ENCODE measurements around the gene NET1.

NET1 gene

DNA sequence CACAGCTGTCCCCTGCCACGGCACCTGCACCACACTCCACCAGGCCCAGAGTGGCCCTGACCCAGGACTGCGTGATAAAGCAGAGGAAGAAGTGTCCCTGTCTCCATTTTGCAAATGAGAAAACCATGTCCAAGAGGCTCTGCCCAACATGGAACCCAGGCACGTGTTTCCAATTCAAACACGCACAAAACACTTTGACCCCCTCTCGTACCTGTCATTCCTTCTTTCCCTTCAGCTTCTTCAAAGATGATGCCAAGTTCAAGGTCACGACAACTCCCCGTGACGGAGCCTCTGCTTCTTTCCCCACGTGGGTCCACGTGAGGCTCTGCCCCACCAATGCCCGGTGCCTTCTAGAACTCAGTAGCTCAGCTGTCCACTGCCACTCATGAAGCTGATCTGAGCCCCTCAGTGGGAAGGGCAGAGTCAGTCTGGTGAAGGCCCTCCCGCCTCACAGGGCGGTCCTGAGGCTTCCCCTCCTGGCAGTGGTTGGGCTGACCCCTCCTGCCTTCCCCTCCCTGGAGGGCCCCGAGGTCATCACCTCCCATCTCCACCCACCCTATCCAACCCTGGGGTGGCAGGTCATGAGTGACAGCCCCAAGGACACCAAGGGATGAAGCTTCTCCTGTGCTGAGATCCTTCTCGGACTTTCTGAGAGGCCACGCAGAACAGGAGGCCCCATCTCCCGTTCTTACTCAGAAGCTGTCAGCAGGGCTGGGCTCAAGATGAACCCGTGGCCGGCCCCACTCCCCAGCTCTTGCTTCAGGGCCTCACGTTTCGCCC, 68.0 kb downstream of the NET1 start:
- no peak for DNase-seq (ENCODE audit: low read depth in 2 of 2, low spot score in 1 of 2)

DNA sequence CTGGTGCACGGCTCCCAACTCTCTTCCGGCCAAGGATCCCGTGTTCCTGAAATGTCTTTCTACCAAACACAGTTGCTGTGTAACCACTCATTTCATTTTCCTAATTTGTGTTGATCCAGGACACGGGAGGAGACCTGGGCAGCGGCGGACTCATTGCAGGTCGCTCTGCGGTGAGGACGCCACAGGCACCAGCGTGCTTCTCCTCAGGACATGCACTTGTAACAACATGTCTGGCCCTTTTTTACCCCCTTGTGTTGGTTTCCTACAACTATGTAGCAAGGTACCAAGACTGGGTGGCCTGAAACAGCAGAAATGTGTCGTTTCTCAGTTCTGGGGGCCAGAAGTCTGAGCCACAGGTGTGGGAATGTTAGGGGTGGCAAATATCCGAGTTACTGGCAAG, 68.8 kb downstream of the NET1 start:
- no peak for DNase-seq (ENCODE audit: low read depth in 2 of 2, low spot score in 1 of 2)

DNA sequence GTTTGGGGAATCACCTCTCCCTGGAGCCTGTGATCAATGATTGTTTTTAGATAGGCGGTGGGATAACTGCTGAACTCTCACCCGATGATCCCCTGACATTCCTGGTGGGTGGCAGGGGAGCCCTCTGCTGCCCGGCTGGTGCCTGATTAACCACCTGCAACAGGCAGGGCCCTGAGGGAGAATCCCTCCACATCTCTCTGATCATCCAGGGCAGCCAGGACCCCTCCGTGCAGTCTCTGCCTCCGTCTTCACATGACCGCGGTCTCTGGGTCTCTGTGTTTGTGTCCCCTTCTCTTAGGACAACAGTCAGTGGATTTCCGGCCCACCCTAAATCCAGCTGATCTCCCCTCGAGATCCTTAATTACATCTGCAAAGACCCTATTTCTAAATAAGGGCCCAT, 69.7 kb downstream of the NET1 start:
- DNase-seq (ENCODE audit: low read depth in 2 of 2, low spot score in 1 of 2): no peak

DNA sequence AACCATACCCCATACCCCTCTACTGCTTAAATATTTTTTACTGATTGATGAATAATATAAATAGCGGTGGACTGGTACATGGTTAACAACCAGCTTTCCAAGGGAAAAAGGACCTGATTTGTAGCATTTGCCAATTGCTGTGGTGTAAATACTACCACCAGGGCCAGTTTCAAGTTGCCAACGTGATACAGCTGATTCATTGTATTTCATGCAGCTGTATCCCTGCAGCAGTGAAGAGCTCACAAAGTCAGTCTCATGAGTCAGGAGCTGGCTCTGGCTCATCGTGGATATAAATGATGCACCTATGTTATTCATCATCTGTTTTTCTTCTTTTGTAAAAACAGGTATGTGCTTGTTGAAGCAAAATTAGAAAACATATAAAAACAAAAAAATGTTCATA, 71.8 kb downstream of the NET1 start:
- DNase-seq (ENCODE audit: low read depth in 2 of 2, low spot score in 1 of 2): no peak

DNA sequence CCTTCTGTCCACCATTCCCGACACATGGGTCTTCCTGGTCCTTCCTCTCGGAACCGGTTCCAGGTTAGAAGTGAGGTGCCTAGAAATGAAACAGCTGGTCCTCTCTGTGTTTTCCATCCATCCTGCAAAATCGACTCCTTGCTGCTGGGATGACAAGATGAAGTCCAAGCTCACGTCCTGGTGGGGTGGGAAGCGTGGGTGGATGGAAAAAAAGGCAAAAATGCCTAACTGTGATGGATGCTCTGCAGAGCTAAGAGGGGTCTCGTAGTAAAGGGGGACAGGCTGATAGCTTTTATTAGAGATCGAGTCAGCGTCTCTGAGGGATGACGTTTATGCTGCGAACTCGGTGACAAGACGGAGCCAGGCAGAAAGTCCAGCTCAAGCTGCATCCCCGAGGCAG, 72.9 kb downstream of the NET1 start:
- no peak for DNase-seq (ENCODE audit: low read depth in 2 of 2, low spot score in 1 of 2)

DNA sequence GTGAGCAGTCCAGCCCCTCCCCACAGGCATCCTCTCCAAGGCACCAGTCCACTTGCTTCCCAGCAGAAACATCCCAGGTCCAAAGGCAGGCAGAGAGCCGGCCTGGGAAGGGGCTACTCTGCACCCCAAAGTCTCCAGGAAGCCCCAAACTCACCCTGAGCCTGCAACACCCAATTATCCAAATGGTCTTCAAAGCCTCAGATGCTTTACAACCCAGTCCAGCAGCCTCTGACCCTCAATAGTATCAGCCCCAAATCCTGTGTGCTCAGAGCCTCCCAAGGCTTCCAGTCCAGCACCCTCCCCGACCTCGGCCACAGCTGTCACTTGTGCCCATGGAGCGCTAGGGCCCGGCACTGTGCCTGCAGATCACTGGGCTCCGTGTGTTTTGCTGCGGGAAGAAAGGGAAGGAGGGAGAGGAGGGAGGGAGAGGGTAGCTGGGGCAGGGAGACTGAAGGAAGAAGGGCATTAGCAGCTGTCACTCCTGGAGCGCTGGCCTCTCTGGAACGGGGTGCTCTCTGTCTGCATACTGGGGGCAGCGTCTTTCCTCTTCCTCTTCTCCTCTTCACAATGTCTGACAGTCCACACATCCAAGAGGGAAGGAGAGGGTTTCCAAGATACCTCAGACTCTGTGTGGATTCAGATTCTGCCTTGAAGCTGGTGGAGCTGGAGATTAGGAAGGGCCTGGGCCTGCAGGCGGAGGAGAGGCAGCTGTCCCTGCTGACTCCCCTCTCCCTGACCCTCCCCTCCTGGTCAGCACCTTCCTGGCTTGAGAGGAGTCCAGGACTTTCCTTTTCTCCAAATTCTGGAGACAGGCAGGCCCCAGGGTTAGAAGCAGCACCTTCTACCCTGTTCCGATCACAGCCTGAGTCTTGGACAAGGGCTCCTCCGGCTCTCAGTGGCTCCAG, 73.8 kb downstream of the NET1 start:
- no peak for DNase-seq (ENCODE audit: low read depth in 2 of 2, low spot score in 1 of 2)

DNA sequence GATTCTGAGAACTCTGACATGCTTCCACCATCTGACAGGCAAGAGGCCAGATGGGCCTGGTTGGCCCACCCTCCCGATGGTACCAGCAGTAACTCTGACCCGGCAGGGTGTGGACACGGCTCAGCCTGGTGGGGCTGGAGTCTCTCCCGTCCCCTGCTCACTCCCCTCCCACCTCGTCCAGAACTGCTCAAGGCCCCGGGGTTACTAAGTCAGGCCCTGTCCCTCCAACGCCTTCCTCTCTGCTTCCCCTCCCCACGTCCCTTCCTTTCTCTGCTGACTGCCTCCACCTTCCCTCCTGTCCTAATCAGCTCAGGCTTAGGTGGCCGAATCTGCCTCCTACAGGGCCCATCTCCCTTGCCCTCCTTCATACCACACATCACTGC, 74.5 kb downstream of the NET1 start:
- DNase-seq (ENCODE audit: low read depth in 2 of 2, low spot score in 1 of 2): no peak

DNA sequence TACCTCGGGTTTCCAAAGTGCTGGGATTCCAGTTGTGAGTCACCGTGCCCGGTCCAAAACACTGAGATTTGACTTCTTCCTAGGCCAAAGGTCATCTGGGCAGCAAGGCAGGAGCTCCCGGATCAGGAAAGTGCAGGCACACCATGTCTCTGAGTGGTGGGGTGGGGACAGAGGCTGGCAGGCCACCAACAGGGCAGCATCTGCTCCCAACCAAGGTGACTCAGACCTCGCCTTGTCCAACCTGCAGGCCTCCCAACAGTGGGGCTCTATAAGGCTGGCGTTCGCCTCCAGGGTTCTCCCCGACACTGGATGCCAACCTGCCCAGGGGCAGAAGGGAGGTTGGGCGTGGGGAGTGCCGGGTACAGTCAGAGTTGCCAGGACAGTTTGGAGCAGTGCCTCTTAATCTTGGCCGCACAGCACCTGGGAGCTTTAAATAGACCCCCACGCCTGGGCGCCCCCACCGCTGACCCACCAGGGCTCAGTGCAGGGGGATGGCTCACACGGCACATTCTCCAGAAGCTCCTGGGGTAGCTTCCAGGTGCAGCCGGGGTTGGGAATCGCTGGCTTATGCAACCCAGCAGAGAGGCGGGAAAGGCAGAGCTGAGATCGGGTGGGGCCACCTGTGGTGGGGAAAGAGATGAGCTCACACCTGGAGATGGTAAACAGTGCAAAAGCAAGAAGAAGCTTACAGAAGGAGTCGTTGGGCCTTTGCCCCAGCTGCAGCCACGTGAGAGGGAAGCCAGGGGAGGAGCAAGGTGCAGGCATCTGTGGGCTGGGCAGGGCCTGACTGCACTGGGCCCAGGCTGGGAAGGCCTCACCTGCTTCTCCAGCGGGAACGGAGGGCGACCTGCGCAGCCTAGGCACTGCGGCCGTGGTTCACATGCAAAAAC, 76.2 kb downstream of the NET1 start:
- no peak for DNase-seq (ENCODE audit: low read depth in 2 of 2, low spot score in 1 of 2)

DNA sequence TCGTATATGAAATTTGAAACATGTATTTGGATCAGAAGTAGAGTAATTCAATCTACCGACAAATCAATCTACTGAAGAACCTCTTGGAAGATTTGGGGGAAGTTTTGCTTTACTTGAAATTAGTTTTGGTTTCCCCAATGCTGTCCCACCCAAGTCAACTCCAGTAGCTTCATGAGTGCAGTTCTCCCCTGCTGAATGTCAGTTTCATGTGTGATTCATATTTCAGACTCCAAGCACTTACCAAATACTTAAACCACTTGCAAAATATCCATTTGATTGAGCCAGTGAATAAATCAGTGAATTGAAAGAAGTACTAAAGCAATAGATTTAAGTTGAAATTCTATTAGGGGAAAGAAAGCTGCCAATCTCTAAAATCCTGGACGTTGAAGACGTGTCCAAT, 77.7 kb downstream of the NET1 start:
- DNase-seq (ENCODE audit: low read depth in 2 of 2, low spot score in 1 of 2): no peak

DNA sequence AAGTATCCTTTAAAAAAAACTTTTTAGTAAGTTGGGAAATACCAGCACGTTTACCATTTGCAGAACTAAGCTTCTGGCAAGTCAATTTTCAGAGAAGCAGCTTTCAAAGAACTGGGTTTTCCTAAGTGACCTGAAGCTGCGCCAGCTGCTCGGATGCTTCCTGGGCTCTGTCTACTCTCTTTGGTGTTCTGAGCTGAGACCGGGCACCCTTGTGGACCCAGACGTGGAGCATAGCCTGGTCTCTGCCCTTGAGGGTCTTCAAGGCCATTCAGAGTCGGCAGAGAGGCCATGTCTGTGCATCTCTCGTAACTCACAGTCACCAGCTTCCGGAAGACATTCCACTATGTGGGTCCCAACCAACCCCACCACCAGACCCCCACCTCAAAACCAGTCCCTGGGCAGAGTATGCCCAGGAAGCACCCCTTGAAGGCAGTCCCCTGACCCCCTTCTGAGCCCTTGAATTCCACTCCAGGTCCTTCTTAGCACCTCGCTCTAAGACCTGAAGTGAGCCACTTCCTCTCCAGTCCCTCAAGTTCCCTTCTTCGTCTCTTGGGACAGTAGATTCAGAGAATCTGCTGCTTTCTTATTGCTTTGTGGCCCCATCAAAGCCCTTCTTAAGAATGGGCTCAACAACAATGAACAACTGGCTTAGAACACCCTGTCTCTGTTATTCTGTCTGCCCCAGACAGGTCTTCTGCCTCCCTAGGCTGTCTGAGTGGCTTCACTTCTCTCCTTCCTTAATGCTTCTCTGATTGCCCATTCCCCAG, 78.5 kb downstream of the NET1 start:
- no peak for DNase-seq (ENCODE audit: low read depth in 2 of 2, low spot score in 1 of 2)

DNA sequence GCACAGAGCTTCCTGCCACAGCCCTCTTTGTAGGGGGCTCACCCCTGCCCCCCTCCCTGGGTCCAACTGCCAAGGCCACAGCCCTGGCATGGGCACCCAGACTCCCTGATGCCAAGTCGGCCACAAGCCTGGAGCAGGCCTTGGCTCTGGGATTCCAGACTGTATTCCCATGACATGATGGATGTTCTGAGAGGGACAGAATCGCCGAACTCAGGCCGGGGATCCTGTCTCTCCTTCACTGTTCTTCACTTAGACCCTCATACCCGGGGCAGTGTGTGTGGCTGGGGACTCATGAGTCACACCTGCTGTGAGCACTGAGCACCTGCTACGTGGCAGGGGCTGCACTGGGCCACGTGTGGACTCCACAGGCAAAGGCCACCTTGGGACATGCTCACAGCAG, 79.1 kb downstream of the NET1 start:
- no peak for DNase-seq (ENCODE audit: low read depth in 2 of 2, low spot score in 1 of 2)

DNA sequence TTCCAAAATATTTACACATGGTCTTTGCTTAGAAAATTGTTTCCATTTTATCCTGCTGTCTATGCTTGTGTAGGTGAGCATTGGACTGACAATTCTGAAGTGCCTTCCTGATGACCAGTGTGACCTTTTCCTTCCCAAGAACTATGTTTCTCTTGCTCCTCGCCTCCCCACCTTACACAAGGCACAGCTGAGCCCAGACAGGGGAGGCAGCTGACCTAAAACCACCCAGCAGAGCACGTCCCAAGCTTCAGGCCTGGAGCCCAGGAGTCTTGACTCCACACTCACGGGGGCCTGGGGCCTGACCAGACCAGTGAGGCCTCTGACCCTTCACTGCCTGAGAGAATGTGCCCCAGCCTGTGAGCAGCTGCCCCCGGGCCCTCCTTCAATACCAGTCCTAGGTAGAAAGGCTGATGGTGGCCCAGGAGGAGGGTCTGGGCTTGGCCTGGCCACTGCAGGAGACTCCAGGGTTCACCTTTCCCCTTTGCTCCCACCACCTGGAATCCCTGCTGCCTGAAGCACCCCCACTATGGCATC, 80.0 kb downstream of the NET1 start:
- no peak for DNase-seq (ENCODE audit: low read depth in 2 of 2, low spot score in 1 of 2)

DNA sequence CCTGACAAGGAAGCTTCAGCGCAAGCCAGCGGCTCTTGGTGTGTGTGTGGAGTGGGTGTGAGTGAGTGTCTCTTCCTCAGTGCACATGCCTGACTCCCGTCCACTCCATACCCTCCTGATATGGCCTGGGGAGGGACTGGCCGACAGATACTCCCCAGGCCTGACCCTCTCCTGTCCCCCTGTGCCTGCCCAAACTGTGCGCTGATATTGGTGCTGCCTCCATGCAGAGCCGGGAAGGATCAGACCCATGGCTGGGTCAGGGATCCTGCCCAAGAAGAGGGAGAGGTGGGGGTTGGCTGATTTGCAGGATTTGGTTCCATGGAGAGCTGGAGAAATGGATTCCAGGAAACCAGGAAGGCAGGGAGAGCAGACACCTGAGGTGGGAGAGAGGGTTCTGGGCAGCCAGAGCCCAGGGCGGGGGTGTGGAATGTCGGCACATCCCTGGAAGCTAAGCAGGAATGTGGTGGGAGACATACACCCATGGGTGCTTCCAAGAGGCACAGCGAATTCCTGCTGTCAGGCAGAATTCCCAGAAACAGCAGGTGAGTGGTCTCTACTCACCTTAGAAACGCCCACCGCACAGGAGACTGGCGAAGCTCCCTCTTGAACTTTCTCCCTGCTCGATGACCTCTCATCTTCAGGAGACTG, 80.7 kb downstream of the NET1 start:
- DNase-seq (ENCODE audit: low read depth in 2 of 2, low spot score in 1 of 2): no peak

DNA sequence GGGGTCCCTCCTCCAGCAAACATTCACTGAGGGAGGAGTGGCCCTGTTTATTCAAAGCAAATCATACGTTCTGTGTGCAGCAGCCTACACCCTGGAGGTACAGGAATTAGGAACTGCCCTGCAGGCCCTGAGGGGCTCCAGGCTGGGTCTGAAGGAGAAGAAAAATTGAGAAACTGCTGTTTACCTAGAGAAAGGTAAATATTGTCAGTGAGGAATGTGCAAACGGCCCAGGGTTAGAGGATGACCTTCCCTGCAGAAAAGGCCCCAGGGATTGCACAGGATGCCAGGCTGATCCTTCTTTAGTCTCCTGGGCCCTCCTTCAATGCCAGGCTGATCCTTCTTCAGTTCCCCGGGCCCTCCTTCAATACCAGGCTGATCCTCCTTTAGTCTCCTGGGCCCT, 81.3 kb downstream of the NET1 start:
- no peak for DNase-seq (ENCODE audit: low read depth in 2 of 2, low spot score in 1 of 2)

DNA sequence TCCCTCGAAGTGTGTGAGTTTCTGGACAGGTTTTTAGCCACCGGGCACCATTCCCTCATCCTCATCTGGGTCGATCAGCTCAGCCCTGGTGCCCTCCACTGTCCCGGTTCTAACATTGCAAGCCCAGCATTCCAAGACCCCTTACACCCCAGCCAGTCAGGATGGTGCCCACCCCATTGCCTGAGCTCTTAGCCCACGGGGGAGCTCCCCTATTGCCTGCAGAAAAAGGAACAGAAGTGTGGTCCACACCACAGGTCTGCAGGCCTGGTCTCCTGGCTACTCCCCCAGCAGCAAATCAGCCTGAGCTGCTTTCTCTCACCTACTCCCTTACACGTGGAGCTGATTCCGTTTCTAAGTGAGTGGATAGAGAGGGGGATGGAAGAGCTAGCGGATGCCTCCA, 82.3 kb downstream of the NET1 start:
- DNase-seq (ENCODE audit: low read depth in 2 of 2, low spot score in 1 of 2): no peak

DNA sequence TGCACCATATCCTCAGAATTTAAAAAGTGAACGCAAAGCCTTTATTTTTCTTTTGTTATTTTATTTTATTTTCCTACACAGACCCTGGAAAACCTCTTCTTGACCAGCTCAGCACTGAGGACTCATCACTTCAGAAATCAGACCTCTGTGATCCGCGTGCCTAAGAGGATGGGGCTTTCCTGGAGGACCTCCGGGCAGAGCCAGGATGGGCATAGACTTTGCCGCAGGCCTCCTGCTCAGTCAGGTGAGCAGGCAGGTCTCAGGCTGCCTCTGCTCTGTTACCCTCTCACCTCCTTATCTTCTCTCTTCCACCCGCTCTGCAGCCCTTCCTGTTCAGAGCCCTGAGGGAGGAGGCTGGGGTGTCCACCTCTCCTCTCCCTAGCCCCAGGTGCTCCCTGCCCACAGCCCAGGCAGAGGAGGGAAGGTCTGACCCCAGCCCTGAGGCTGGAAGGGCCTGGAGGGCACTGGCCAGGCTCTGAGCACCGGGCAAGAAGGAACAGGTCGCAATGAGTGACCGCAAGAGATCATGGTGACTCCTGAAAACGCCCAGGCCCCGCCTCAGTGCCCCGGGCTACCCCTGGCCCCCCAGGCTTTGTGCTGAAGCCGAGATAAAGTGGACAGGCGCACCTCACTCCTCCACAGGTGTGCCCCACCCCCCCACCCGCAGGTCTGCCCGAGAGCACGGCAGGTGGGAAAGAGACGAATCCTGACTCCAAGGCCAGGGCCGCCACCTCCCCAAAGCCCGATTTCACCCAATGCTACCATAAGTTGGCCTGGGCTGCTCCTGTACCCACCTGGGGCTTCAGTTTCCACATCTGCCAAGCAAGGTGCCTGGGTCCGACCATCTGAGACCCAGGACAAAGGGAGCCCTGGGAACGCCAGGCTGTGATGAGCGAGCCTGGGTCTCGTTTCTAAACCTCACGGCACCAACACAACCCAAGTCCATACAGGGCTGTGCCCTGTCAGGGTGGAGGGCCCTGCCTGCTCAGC, 84.2 kb downstream of the NET1 start:
- DNase-seq (ENCODE audit: low read depth in 2 of 2, low spot score in 1 of 2): no peak

DNA sequence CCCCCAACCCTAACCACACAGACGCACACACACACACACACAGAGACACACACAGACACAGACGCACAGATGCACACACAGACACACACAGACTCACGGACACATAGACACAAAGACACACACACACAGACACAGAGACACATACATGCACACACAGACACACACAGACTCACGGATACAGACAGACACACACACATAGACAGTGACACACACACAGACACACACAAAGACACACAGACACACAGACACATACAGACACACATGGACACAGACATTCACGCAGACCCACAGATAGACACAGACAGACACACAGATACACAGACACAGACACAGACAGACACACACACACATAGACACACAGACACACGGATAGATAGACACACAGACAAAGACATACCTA, 84.9 kb downstream of the NET1 start:
- DNase-seq (ENCODE audit: low read depth in 2 of 2, low spot score in 1 of 2): no peak

DNA sequence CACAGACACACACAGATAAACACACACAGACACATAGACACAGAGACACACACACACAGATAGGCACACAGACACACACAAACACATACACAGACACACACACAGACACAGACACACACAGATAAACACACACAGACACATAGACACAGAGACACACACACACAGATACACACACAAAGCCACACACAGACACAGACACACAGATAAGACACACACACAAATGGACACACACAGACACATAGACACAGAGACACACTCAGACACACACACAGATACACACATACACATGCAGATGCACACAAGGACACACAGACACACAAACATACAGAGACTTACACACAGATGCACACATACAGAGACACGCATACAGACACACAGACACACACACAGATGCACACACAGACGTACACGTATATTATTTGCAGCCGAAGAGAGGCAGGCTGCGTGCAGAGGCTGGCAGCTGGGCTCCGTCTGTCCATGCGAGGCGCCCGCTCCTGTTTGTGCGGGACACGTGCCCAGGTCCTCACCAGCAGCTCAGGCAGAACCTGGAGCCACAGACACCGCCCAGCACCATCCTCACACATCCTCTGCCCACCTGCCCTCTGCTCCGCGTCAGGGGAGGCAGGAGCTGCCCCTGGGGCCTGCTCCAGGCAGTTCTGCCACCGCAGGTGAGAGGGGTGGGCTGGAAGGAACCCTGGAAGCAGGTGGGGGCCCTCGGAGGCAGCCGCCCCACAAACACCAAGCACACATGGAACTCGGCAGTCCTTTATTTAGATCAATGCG, 85.8 kb downstream of the NET1 start:
- DNase-seq (ENCODE audit: low read depth in 2 of 2, low spot score in 1 of 2): no peak
